Measurements from ENCODE around the gene PRELID1.
A peak's percentile ranks its signal among the peaks of the same experiment; 100 is the strongest.

PRELID1 gene

DNA sequence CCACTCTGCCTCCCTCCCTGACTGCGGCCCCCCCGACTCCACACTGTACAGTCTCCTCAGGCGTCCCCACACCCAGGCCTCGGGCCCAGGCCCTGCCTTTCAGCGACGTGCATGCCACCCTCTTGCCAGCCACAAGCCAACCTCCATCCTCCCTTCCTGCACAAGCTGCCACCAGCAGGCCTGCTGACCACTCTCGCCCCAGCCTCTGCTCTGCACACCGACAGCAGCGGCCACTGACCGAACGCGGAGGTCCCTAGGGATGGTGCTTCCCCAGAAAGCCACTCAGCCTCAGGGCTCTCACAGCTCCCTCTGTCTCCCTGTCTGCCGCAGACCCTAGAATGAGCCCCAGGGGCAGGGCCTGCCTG lies 29.3 kb downstream of the PRELID1 start:
- TF ChIP-seq, protein P1, sequence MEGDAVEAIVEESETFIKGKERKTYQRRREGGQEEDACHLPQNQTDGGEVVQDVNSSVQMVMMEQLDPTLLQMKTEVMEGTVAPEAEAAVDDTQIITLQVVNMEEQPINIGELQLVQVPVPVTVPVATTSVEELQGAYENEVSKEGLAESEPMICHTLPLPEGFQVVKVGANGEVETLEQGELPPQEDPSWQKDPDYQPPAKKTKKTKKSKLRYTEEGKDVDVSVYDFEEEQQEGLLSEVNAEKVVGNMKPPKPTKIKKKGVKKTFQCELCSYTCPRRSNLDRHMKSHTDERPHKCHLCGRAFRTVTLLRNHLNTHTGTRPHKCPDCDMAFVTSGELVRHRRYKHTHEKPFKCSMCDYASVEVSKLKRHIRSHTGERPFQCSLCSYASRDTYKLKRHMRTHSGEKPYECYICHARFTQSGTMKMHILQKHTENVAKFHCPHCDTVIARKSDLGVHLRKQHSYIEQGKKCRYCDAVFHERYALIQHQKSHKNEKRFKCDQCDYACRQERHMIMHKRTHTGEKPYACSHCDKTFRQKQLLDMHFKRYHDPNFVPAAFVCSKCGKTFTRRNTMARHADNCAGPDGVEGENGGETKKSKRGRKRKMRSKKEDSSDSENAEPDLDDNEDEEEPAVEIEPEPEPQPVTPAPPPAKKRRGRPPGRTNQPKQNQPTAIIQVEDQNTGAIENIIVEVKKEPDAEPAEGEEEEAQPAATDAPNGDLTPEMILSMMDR (IDR thresholded peaks at IDR 0.05; ENCODE audit: insufficient read depth, missing control alignments) = no peak
- FAIRE-seq (no peak), DNase-seq (ENCODE audit: insufficient read length, low spot score) (no peak)

DNA sequence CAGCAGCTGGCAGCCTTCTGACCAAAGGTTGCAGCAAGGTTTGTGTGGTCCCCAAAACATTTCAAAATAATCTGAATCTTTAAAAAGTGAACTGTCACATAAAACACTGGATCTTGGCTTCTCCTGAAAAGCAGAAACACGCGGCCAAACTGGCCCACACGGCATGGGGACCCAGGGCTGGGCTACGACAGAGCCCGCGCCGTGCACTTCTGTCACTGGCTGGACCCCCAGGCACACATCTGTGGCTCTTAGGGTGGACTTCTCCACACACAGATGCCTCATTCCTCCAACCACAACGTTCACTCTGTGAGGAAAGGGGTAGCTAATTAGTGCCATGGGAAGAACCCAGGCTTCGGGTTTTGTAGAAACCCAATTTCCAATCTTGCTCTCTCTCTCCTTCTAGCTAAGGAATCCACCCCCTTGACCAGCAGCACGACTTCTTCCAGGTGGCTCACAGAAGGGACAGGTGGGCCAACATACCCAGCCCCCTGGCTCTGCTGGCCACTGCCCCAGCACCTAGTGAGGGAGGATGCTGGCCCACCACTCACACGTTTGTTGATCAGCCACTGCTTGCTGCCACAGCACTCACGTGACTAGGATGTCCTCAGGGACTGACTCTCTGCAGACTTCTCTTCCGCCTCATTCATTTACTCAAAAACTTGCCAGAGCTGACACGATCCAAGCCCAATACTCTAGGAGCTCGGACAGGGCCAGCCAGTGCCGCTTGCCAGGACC lies 30.0 kb downstream of the PRELID1 start:
- no peak for DNase-seq (ENCODE audit: insufficient read length, low spot score)
- no peak for FAIRE-seq

DNA sequence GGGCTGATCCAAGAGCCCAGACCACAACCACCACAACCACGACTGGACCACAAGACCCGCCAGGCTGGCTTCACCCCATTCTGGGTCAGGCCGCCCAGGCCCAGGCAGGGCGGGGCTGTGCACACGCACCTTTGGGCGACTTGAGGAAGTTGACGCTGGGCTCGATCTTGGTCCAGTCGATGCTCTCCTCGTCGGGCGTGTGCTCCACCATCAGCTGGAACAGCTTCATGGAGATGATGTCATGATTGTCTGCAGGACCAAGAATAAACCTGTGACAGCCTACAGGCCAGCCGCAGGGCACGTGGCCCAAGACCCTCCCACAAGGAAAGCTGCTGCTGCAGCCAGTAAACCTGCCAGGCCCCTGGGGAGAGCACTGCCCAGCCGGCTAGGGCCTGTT lies 30.6 kb downstream of the PRELID1 start:
- TF ChIP-seq, protein P1 (IDR thresholded peaks at IDR 0.05; ENCODE audit: insufficient read depth, missing control alignments) = no peak
- FAIRE-seq (no peak), DNase-seq (ENCODE audit: insufficient read length, low spot score) (no peak)

More for the DNA sequence above, 30.0 kb downstream of the PRELID1 start:
- TF ChIP-seq, protein P1 (IDR thresholded peaks at IDR 0.05; ENCODE audit: insufficient read depth, missing control alignments) = no peak

DNA sequence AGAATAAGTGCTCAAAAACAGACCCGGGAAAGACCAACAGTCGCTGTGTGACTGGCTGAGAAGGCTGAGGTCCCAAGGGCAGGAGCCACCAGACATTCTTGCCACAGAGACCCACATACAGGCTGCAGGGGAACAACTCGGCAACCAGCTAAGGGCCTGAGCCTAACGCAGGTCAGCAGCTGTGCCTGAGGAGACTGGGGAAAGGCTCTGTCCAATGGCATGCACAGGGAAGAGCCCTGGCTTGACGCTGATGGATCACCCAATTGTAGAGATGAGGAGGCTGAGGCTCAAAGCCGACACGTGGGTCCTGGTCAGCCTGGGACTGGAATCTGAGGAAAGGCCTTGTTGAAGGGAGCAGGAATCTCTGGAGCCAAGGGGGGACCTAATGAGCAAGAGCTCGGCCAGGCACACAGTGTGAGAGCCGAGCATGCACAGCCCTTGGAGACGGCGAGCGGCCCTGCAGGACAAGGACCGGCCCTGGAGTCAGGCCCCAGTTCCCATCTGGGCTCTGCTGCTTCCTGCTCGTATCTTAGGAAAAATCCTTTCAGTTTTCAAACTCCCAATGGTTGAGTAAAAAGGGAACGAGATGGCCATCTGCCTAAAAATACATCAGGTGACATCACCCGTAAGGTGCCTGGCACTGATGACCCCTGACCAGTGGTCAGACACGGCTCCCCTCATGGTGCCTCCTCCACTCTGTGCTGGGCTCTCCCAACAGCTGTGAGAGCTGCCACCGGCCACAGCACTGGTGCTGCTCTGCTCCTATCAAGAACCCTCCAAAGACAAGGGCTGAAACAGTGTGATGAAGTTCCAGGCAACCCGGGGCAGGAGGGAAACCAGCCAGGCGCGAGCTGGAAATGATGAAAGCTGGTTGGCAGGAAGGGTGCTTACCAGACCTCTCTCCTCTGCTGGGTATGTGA lies 31.4 kb downstream of the PRELID1 start:
- TF ChIP-seq, protein P1 (IDR thresholded peaks at IDR 0.05; ENCODE audit: insufficient read depth, missing control alignments) = no peak
- DNase-seq (ENCODE audit: insufficient read length, low spot score) (no peak), FAIRE-seq (no peak)

DNA sequence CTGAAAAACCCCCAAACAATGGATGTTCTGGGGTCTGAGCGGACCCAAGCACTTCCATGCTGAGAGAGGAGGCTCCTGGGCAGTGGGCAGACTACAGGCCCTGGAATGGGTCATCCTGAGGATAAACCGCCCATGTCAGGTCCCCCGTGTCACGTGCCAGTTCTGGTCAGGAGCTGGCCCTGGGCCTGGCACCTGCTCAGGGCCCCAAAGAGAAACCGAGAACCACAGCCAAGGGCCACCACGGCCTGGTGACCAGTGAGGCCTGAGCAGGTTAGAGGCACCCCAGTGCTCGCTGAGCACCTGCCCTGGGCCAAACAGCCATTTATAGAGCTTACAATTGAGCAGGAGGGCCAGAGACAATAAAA lies 32.1 kb downstream of the PRELID1 start:
- DNase-seq (ENCODE audit: insufficient read length, low spot score) (no peak), FAIRE-seq (no peak)
- TF ChIP-seq, protein P1 (IDR thresholded peaks at IDR 0.05; ENCODE audit: insufficient read depth, missing control alignments) = no peak

DNA sequence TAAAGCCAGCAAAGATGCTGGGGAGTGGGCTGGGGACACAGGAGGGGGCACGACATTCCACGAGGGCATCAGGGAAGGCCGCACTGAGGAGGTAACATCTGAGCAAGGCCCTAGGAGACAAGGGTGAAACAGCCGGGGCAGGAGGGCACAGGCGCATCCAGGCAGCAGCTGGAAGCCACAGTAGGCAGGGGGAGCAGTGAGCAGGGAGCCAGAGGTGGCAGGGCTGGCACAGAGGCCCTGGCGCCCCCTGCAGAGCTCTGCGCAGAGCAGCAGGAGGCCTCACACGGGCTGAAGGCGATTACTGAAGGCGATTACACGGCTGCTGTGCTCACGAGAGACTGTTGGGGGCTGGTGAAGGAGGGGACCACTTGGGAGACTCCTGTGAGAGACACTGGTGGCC lies 32.5 kb downstream of the PRELID1 start:
- DNase-seq (ENCODE audit: insufficient read length, low spot score) (no peak), FAIRE-seq (no peak)
- TF ChIP-seq, protein P1 (IDR thresholded peaks at IDR 0.05; ENCODE audit: insufficient read depth, missing control alignments) = peak; percentile 36
